H1 (cell line): ENCODE data around the gene CACNB2. TPM values are rescaled to one million over a fixed set of nuclear protein-coding genes. Genes with fewer than 3 reads are reported as not detected.

ENCODE experiments used
- CTCF ChIA-PET: fragments of 300-600 bp; sonication (Branson Sonifier 250); formaldehyde crosslinking; loops from one replicate; lab custom pipeline; 2021; ENCODE audit not compliant: partially characterized antibody; lab: Charles Lee
- POLR2A ChIA-PET: fragments of 300-600 bp; sonication (Branson Sonifier 250); formaldehyde crosslinking; loops from one replicate; lab custom pipeline; 2021; ENCODE audit warnings: inconsistent platforms; ENCODE audit not compliant: partially characterized antibody; lab: Charles Lee
- DNase-seq, 2 experiments: peaks; one replicate each; pipeline versions ENCODE4 v3.0.0 to v3.0.0-alpha.2; 2010 to 2022; ENCODE audit warnings: low spot score in 2 of 2, low read depth in 1 of 2, mixed read lengths in 1 of 2
- FAIRE-seq: peaks from 2 replicates; lab custom pipeline; 2011; peaks lifted over from hg19 to GRCh38; lab: Jason Lieb, UNC
- H2AFZ ChIP-seq: 2 replicates; pipeline ENCODE4 v1.8.1; 2012; ENCODE audit warnings: low read length, inconsistent platforms
- H2AK5ac ChIP-seq: 2 replicates; pipeline ENCODE4 v1.6.1; 2013; ENCODE audit warnings: low read depth, low read length
- H2BK120ac ChIP-seq: replicated peaks from 2 replicates; pipeline ENCODE3; 2013; ENCODE audit warnings: low read depth, low read length, inconsistent platforms
- H2BK12ac ChIP-seq: 2 replicates; pipeline ENCODE4 v1.6.1; 2013; ENCODE audit warnings: low read depth, low read length
- H2BK15ac ChIP-seq: 2 replicates; pipeline ENCODE4 v1.6.1; 2013; ENCODE audit warnings: low read length
- H2BK20ac ChIP-seq: 2 replicates; pipeline ENCODE4 v1.6.1; 2013; ENCODE audit warnings: low read length
- H2BK5ac ChIP-seq: 2 replicates; pipeline ENCODE4 v1.6.1; 2013; ENCODE audit warnings: low read depth, low read length
- H3K14ac ChIP-seq: 2 replicates; pipeline ENCODE4 v1.6.1; 2013; ENCODE audit warnings: inconsistent platforms; ENCODE audit not compliant: insufficient read length
- H3K18ac ChIP-seq: 2 replicates; pipeline ENCODE4 v1.6.1; 2013; ENCODE audit warnings: low read length; ENCODE audit errors: extremely low read depth
- H3K23ac ChIP-seq: 2 replicates; pipeline ENCODE4 v1.6.1; 2013; ENCODE audit warnings: inconsistent platforms; ENCODE audit not compliant: insufficient read length
- H3K23me2 ChIP-seq: 2 replicates; pipeline ENCODE4 v1.6.1; 2013; ENCODE audit warnings: low read depth, low read length
- H3K27ac ChIP-seq: 2 replicates; pipeline ENCODE4 v1.6.1; 2011; ENCODE audit warnings: low read depth, low read length, inconsistent platforms
- H3K27me3 ChIP-seq, 4 experiments: replicated peaks in 1 of 4; 1 replicate in 1 of 4; 2 replicates in 3 of 4; pipeline versions ENCODE4 v1.6.1 to v1.8.1; 2011 to 2013; ENCODE audit warnings: low read length in 3 of 4, mild to moderate bottlenecking in 3 of 4, inconsistent platforms in 2 of 4, mixed read lengths in 2 of 4, moderate library complexity in 1 of 4; ENCODE audit not compliant: control insufficient read depth in 3 of 4, insufficient read depth in 3 of 4; ENCODE audit errors: extremely low read depth in 1 of 4
- H3K36me3 ChIP-seq, 4 experiments: 2 replicates each; pipeline versions ENCODE4 v1.6.1 to v1.8.1; 2011 to 2013; ENCODE audit warnings: mild to moderate bottlenecking in 4 of 4, low read length in 3 of 4, moderate library complexity in 2 of 4, control low read depth in 1 of 4, inconsistent platforms in 1 of 4; ENCODE audit not compliant: insufficient read depth in 4 of 4, control insufficient read depth in 2 of 4
- H3K4ac ChIP-seq: replicated peaks from 2 replicates; pipeline ENCODE3; 2013; ENCODE audit warnings: low read length, low read depth, mixed read lengths, inconsistent platforms; ENCODE audit not compliant: insufficient read length
- H3K4me1 ChIP-seq, 4 experiments: replicated peaks in 1 of 4; 1 replicate in 1 of 4; 2 replicates in 3 of 4; pipeline versions ENCODE4 v1.6.1 to v1.8.1; 2011 to 2013; ENCODE audit warnings: low read length in 3 of 4, inconsistent platforms in 2 of 4, mixed read lengths in 1 of 4; ENCODE audit not compliant: insufficient read depth in 4 of 4, control insufficient read depth in 3 of 4
- H3K4me2 ChIP-seq, 2 experiments: 2 replicates each; pipeline versions ENCODE4 v1.6.1 to v1.8.1; 2011 to 2013; ENCODE audit warnings: low read depth in 2 of 2, low read length in 2 of 2, control low read depth in 1 of 2, inconsistent platforms in 1 of 2, mild to moderate bottlenecking in 1 of 2; ENCODE audit not compliant: insufficient read depth in 1 of 2
- H3K4me3 ChIP-seq, 4 experiments: fragments of 200-600, 300-600 bp in 1 of 4; sonication (generic), shearing (Covaris generic), sonication (Bioruptor Twin) in 1 of 4; 2 replicates each; pipeline versions ENCODE4 v1.5.1 to v1.8.1; 2011 to 2016; ENCODE audit warnings: low read length in 4 of 4, low read depth in 3 of 4, control low read depth in 2 of 4, inconsistent platforms in 2 of 4, mild to moderate bottlenecking in 2 of 4, mixed read lengths in 1 of 4, moderate library complexity in 1 of 4; ENCODE audit not compliant: insufficient read depth in 2 of 4; ENCODE audit errors: extremely low read depth in 1 of 4
- H3K56ac ChIP-seq: replicated peaks from 2 replicates; pipeline ENCODE3; 2013; ENCODE audit warnings: low read depth, mild to moderate bottlenecking, mixed read lengths, low read length, inconsistent platforms; ENCODE audit not compliant: insufficient read length
- H3K79me1 ChIP-seq: 2 replicates; pipeline ENCODE4 v1.6.1; 2013; ENCODE audit warnings: low read depth, low read length, control low read depth
- H3K79me2 ChIP-seq, 2 experiments: 2 replicates each; pipeline versions ENCODE4 v1.6.1 to v1.8.1; 2012 to 2013; ENCODE audit warnings: low read length in 2 of 2, mild to moderate bottlenecking in 2 of 2, inconsistent platforms in 1 of 2; ENCODE audit not compliant: insufficient read depth in 2 of 2, control insufficient read depth in 1 of 2
- H3K9ac ChIP-seq, 4 experiments: replicated peaks in 1 of 4; 1 replicate in 1 of 4; 2 replicates in 3 of 4; pipeline versions ENCODE4 v1.6.1 to v1.8.1; 2011 to 2013; ENCODE audit warnings: low read depth in 3 of 4, low read length in 3 of 4, control low read depth in 2 of 4, mild to moderate bottlenecking in 2 of 4, moderate library complexity in 2 of 4, inconsistent platforms in 1 of 4; ENCODE audit errors: extremely low read depth in 1 of 4
- H3K9me3 ChIP-seq, 2 experiments: 2 replicates each; pipeline versions ENCODE4 v1.6.1 to v1.8.1; 2012 to 2013; ENCODE audit warnings: mild to moderate bottlenecking in 2 of 2, moderate library complexity in 2 of 2, control low read depth in 1 of 2, inconsistent platforms in 1 of 2, low read depth in 1 of 2, low read length in 1 of 2, mixed read lengths in 1 of 2; ENCODE audit not compliant: insufficient read depth in 2 of 2
- H4K20me1 ChIP-seq, 2 experiments: replicated peaks in 1 of 2; 2 replicates each; pipeline versions ENCODE3 to v1.8.1; 2011 to 2013; ENCODE audit warnings: inconsistent platforms in 2 of 2, low read length in 2 of 2, mild to moderate bottlenecking in 1 of 2; ENCODE audit not compliant: insufficient read depth in 2 of 2, control insufficient read depth in 1 of 2
- H4K5ac ChIP-seq: 2 replicates; pipeline ENCODE4 v1.6.1; 2013; ENCODE audit warnings: low read length, low read depth, mixed read lengths, inconsistent platforms; ENCODE audit not compliant: insufficient read length
- H4K8ac ChIP-seq: 2 replicates; pipeline ENCODE4 v1.8.0; 2013; ENCODE audit warnings: mild to moderate bottlenecking, moderate library complexity, low read length, inconsistent platforms; ENCODE audit not compliant: insufficient read depth; ENCODE audit errors: extremely low read depth
- H4K91ac ChIP-seq: replicated peaks from 2 replicates; pipeline ENCODE3; 2013; ENCODE audit warnings: low read length, mixed read lengths, inconsistent platforms; ENCODE audit not compliant: insufficient read length
- ATF2 ChIP-seq: IDR thresholded peaks from 2 replicates; pipeline ENCODE4 v1.6.1; 2012; ENCODE audit warnings: low read length, inconsistent platforms
- E2F6 ChIP-seq: IDR thresholded peaks from 2 replicates; pipeline ENCODE4 v1.6.1; 2012; ENCODE audit warnings: inconsistent platforms
- JUND ChIP-seq: IDR thresholded peaks from 2 replicates; pipeline ENCODE4 v1.6.1; 2011; ENCODE audit warnings: mild to moderate bottlenecking, improper control_type of control experiment, low read length
- KDM4A ChIP-seq: IDR thresholded peaks from one replicate; pipeline ENCODE4 v1.7.1; 2012; ENCODE audit warnings: low read depth, mild to moderate bottlenecking, moderate library complexity, low read length, inconsistent platforms; ENCODE audit not compliant: severe bottlenecking
- MAX ChIP-seq: IDR thresholded peaks from 2 replicates; pipeline ENCODE4 v1.6.1; 2012; ENCODE audit warnings: inconsistent platforms
- WGBS, 2 experiments: shearing (Covaris generic) in 1 of 2; methylation state at CpG; one replicate each; pipeline versions ENCODE4 v1.1.6 to v1.1.7; 2013 to 2015; ENCODE audit warnings: low lambda C conversion rate in 2 of 2, mixed read lengths in 2 of 2, inconsistent platforms in 1 of 2, low coverage in 1 of 2, missing lambda C conversion rate in 1 of 2; ENCODE audit not compliant: insufficient replicate concordance in 2 of 2, insufficient coverage in 1 of 2, insufficient read length in 1 of 2; ENCODE audit errors: extremely low coverage in 1 of 2, missing lambda C conversion rate in 1 of 2; 5-methylcytosine and 5-hydroxymethylcytosine counted together
- polyA plus RNA-seq, 7 experiments: library from polyadenylated mRNA; depleted of rRNA in 3 of 7; stranded (reverse) in 5 of 7; unstranded in 2 of 7; fragments of >200 nt in 5 of 7; fragments of 200-250 nt in 2 of 7; gene quantifications; 1 replicate in 5 of 7; 2 replicates in 1 of 7; 4 replicates in 1 of 7; pipeline versions ENCODE4 v1.2.1 to v1.2.3, GENCODE V29; 2011 to 2013; ENCODE audit warnings: missing spikeins in 2 of 7, mixed read lengths in 2 of 7
- total RNA-seq: library from RNA; stranded (reverse); fragmentation: NEBNext Ultra II Directional; extraction: Animal tissue kit (Norgen Biotek cat#: 25700); gene quantifications from 2 replicates; pipeline ENCODE4 v1.2.1, GENCODE V29; 2021

CACNB2 gene
- total and polyA plus RNA-seq, 2 of the 8 experiments (the other 6 are each of a cell fraction or from before 2014, with no cell fraction given): 2.4 to 3.2 TPM

GRCh38 chr10:18455086-18455884 is 315.1 kb downstream of the CACNB2 start:
- TF ChIP-seq JUND (no peak), E2F6 (no peak), KDM4A (no peak), ATF2 (no peak), MAX (no peak)

More at GRCh38 chr10:18455086-18455884, 315.1 kb downstream of the CACNB2 start:
- no peak overlapping the region for H2BK15ac ChIP-seq
- H3K79me1 ChIP-seq: no peaks in the 10 kb centered on the region
- no peak overlapping the region for H3K4me2 ChIP-seq
- no peak overlapping the region for H2BK5ac ChIP-seq
- no peak overlapping the region for H4K5ac ChIP-seq
- H4K91ac ChIP-seq: no peak overlapping the region
- H3K9me3 ChIP-seq: no peaks in the 10 kb centered on the region
- ChIA-PET CTCF (interaction anchor here (0.8 kb wide), 1 partner anchor 143 kb away, joined by 3 read pairs; no protein-coding TSS in a partner anchor), POLR2A (interaction anchor here (0.9 kb wide), 1 partner anchor 22 kb away, joined by 3 read pairs; no protein-coding TSS in a partner anchor)
- H2BK20ac ChIP-seq: no peak overlapping the region
- H3K4ac ChIP-seq: no peak overlapping the region
- no peak overlapping the region for H3K27ac ChIP-seq
- H2AK5ac ChIP-seq: no peak overlapping the region
- no peaks in the 10 kb centered on the region for H3K36me3 ChIP-seq
- H3K4me1 ChIP-seq: no peaks in the 10 kb centered on the region
- H3K4me3 ChIP-seq: no peak overlapping the region
- H3K79me2 ChIP-seq: no peaks in the 10 kb centered on the region
- H3K27me3 ChIP-seq: no peaks in the 10 kb centered on the region
- 90% methylated on average over 1 of the region's 1 CpG; no CpG with 5 or more reads in 1 of the 2 experiments for WGBS, 2 experiments
- no peak overlapping the region for H3K23ac ChIP-seq
- no peak overlapping the region for H3K14ac ChIP-seq
- DNase-seq (no peak), FAIRE-seq (no peak)
- no peaks in the 10 kb centered on the region for H3K23me2 ChIP-seq
- no peak overlapping the region for H3K9ac ChIP-seq
- H4K20me1 ChIP-seq: no peaks in the 10 kb centered on the region
- H3K56ac ChIP-seq: no peak overlapping the region
- H3K18ac ChIP-seq: no peak overlapping the region
- H2BK120ac ChIP-seq: no peak overlapping the region
- H4K8ac ChIP-seq: no peak overlapping the region
- H2BK12ac ChIP-seq: no peak overlapping the region
- no peak overlapping the region for H2AFZ ChIP-seq
